HG03097 (cell line): ENCODE results near the gene CDIP1.

ENCODE experiments used
- ATAC-seq: cut with Tn5 transposase; IDR thresholded peaks from one replicate; pipeline ENCODE4 v1.9.1; 2021; ENCODE audit not compliant: unreplicated experiment, low FRiP score

CDIP1 gene

GRCh38 chr16:4463522-4464163 is 74.9 kb downstream of the CDIP1 start:
- ATAC-seq: no peak

- no peak for ATAC-seq
These were observed 77.1 kb downstream of the CDIP1 start for GRCh38 chr16:4461250-4462085.

- no peak for ATAC-seq
These were observed 77.7 kb downstream of the CDIP1 start for GRCh38 chr16:4460936-4461249.
